ENCODE results near the gene ALAS1. TPM values are rescaled to one million over a fixed set of nuclear protein-coding genes. Genes with fewer than 3 reads are reported as not detected.

Gene ALAS1
- total RNA-seq, 1 experiment from 2014 or later, result 89.4 TPM

GRCh38 chr3:52181543-52181942 is 16.4 kb upstream of the ALAS1 start:
- ATAC-seq (no peak), DNase-seq (ENCODE audit: low read depth, low spot score) (no peak)
- no peak overlapping the region for H3K27ac ChIP-seq (ENCODE audit: low read length)
- H3K27me3 ChIP-seq (ENCODE audit: control insufficient read depth, insufficient read depth, low read length), result no peaks in the 10 kb centered on the region
- CTCF ChIA-PET, result no interaction called here
- no peaks in the 10 kb centered on the region for H3K9me3 ChIP-seq (ENCODE audit: control insufficient read depth, insufficient read depth, low read depth, low read length)
- POLR2A ChIA-PET, result no interaction called here
- no peaks in the 10 kb centered on the region for H3K4me1 ChIP-seq (ENCODE audit: control insufficient read depth, insufficient read depth, low read length)
- intact Hi-C loops (cut with micrococcal nuclease; ENCODE audit: unreplicated experiment), result no loop called here
- H3K4me3 ChIP-seq (ENCODE audit: low read depth in 2 of 2, low read length in 2 of 2), result no peak overlapping the region
- TF ChIP-seq, protein P1, sequence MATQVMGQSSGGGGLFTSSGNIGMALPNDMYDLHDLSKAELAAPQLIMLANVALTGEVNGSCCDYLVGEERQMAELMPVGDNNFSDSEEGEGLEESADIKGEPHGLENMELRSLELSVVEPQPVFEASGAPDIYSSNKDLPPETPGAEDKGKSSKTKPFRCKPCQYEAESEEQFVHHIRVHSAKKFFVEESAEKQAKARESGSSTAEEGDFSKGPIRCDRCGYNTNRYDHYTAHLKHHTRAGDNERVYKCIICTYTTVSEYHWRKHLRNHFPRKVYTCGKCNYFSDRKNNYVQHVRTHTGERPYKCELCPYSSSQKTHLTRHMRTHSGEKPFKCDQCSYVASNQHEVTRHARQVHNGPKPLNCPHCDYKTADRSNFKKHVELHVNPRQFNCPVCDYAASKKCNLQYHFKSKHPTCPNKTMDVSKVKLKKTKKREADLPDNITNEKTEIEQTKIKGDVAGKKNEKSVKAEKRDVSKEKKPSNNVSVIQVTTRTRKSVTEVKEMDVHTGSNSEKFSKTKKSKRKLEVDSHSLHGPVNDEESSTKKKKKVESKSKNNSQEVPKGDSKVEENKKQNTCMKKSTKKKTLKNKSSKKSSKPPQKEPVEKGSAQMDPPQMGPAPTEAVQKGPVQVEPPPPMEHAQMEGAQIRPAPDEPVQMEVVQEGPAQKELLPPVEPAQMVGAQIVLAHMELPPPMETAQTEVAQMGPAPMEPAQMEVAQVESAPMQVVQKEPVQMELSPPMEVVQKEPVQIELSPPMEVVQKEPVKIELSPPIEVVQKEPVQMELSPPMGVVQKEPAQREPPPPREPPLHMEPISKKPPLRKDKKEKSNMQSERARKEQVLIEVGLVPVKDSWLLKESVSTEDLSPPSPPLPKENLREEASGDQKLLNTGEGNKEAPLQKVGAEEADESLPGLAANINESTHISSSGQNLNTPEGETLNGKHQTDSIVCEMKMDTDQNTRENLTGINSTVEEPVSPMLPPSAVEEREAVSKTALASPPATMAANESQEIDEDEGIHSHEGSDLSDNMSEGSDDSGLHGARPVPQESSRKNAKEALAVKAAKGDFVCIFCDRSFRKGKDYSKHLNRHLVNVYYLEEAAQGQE (IDR thresholded peaks at IDR 0.05; ENCODE audit: insufficient read depth in 1 of 2, low read depth in 2 of 2, low read length in 1 of 2), result no peak
- TF ChIP-seq, protein P2, sequence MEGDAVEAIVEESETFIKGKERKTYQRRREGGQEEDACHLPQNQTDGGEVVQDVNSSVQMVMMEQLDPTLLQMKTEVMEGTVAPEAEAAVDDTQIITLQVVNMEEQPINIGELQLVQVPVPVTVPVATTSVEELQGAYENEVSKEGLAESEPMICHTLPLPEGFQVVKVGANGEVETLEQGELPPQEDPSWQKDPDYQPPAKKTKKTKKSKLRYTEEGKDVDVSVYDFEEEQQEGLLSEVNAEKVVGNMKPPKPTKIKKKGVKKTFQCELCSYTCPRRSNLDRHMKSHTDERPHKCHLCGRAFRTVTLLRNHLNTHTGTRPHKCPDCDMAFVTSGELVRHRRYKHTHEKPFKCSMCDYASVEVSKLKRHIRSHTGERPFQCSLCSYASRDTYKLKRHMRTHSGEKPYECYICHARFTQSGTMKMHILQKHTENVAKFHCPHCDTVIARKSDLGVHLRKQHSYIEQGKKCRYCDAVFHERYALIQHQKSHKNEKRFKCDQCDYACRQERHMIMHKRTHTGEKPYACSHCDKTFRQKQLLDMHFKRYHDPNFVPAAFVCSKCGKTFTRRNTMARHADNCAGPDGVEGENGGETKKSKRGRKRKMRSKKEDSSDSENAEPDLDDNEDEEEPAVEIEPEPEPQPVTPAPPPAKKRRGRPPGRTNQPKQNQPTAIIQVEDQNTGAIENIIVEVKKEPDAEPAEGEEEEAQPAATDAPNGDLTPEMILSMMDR (IDR thresholded peaks at IDR 0.05), result no peak
- no peak for TF ChIP-seq POLR2AphosphoS5 (IDR thresholded peaks at IDR 0.05; ENCODE audit: low read depth, low read length)
- no TSS peak for BruUV-seq (replicated peaks)
- H3K36me3 ChIP-seq (ENCODE audit: control insufficient read depth, insufficient read depth, low read length), result no peaks in the 10 kb centered on the region
- in situ Hi-C loops (cut with HindIII; ENCODE audit: low pct_unique_long_range_greater_than_20kb, low sequenced_read_pairs), result no loop called here

DNA sequence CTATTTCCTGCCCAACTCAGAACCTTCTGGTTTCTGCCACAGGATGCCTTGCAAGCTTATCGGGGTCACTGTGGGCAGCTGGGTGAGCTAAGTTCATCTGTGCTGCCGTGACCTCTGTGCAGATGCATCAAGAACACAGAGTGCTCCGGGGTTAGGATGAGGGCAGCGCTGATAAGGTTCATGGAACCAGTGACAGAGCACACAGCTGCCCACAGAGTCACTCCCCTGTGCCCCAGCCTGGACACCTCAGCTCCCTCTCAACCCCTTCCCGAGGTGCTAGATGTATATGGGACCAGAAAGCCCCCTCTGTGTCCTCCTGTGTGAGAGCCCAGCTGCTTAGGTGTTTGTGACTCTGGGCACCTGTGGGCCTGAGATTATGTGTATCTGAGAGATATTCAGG is 15.8 kb upstream of the ALAS1 start:
- intact Hi-C loops (cut with micrococcal nuclease; ENCODE audit: unreplicated experiment), result no loop called here
- POLR2A ChIA-PET, result no interaction called here
- H3K36me3 ChIP-seq (ENCODE audit: control insufficient read depth, insufficient read depth, low read length), result no peaks in the 10 kb centered on the region
- ATAC-seq, result no peak
- H3K9me3 ChIP-seq (ENCODE audit: control insufficient read depth, insufficient read depth, low read depth, low read length), result no peaks in the 10 kb centered on the region
- no peak overlapping the region for H3K27ac ChIP-seq (ENCODE audit: low read length)
- CTCF ChIA-PET, result no interaction called here
- H3K4me3 ChIP-seq (ENCODE audit: low read depth in 2 of 2, low read length in 2 of 2), result no peak overlapping the region
- no TSS peak for BruUV-seq (replicated peaks)
- H3K27me3 ChIP-seq (ENCODE audit: control insufficient read depth, insufficient read depth, low read length), result no peaks in the 10 kb centered on the region
- H3K4me1 ChIP-seq (ENCODE audit: control insufficient read depth, insufficient read depth, low read length), result no peaks in the 10 kb centered on the region
- in situ Hi-C loops (cut with HindIII; ENCODE audit: low pct_unique_long_range_greater_than_20kb, low sequenced_read_pairs), result no loop called here
- no peak for DNase-seq (ENCODE audit: low read depth, low spot score)
- TF ChIP-seq TCF7L2 (IDR thresholded peaks at IDR 0.05; ENCODE audit: low read depth, low read length) (no peak), SIN3A (IDR thresholded peaks at IDR 0.05; ENCODE audit: borderline replicate concordance, insufficient read depth, low read depth, low read length) (no peak), POLR2AphosphoS5 (IDR thresholded peaks at IDR 0.05; ENCODE audit: low read depth, low read length) (no peak)
- TF ChIP-seq, protein P1 (IDR thresholded peaks at IDR 0.05; ENCODE audit: insufficient read depth in 1 of 2, low read depth in 2 of 2, low read length in 1 of 2), result no peak
- TF ChIP-seq, protein P2 (IDR thresholded peaks at IDR 0.05), result no peak
